NB4 (cell line): ENCODE data around the gene SLC16A8.

ENCODE experiments used
- DNase-seq: peaks from one replicate; pipeline ENCODE4 v3.0.0; 2010; ENCODE audit warnings: low read depth
- H3K4me3 ChIP-seq: one replicate; pipeline ENCODE4 v1.5.1; 2011; ENCODE audit warnings: mild to moderate bottlenecking, low read depth, low read length, moderate library complexity
- CTCF ChIP-seq: IDR thresholded peaks from one replicate; pipeline ENCODE4 v1.5.1; 2012; ENCODE audit warnings: low read depth, low read length
- MAX ChIP-seq: IDR thresholded peaks from 2 replicates; pipeline ENCODE4 v1.6.1; 2011; ENCODE audit warnings: low read depth, low read length
- MYC ChIP-seq: IDR thresholded peaks from 2 replicates; pipeline ENCODE4 v1.6.1; 2011; ENCODE audit warnings: low read depth, low read length
- POLR2A ChIP-seq: IDR thresholded peaks from 2 replicates; pipeline ENCODE4 v1.6.1; 2011; ENCODE audit warnings: mild to moderate bottlenecking; ENCODE audit not compliant: insufficient read length; ENCODE audit errors: extremely low read depth

SLC16A8 gene

DNA sequence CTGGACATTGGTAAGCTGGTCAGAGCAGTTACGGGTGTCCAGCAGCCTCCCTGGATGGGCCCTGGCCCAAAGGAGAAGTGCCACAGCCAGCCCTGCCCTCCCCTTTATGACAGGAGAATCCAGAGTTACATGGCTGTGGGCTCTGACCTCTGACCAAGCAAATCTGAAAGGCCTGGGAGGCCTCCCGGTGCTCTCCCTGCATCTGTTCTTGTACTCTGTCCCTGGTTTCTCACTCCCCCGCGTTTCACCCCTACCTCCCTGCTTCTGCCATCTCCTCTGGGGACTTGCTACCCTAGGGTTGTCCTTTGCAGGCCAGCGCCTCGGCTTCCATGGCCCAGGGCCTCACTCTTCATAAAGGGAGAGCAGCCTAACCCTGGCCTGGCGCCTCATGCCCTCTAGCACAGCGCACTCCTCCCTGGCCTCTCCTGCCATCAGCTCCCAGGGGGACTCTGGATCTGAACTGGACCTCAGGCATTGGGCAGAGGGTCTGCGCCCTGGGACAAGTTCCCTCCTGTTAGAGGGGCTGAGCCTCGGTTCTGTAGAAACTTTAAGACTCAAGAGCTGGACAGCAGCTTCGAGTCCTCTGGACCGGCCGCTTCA is 16.1 kb downstream of the SLC16A8 start:
- H3K4me3 ChIP-seq: no peak overlapping the region
- TF ChIP-seq MAX (no peak), POLR2A (no peak), MYC (no peak), CTCF (no peak)
- peak; percentile 31 for DNase-seq

- H3K4me3 ChIP-seq: no peak overlapping the region
- no peak for DNase-seq
- TF ChIP-seq MYC (no peak), CTCF (no peak), POLR2A (no peak), MAX (no peak)
Observed at GRCh38 chr22:38067028-38067415, 17.0 kb downstream of the SLC16A8 start.

- no peak for TF ChIP-seq POLR2A
- TF ChIP-seq CTCF: peak; percentile 19
- no peak for DNase-seq
- H3K4me3 ChIP-seq: no peak overlapping the region
Observed at GRCh38 chr22:38066381-38067027, 17.5 kb downstream of the SLC16A8 start.

- no peak overlapping the region for H3K4me3 ChIP-seq
- TF ChIP-seq MAX: no peak
- TF ChIP-seq POLR2A: no peak
- no peak for TF ChIP-seq MYC
- TF ChIP-seq CTCF: no peak
- DNase-seq: no peak
Observed at GRCh38 chr22:38065539-38065938, 18.4 kb downstream of the SLC16A8 start.

DNA sequence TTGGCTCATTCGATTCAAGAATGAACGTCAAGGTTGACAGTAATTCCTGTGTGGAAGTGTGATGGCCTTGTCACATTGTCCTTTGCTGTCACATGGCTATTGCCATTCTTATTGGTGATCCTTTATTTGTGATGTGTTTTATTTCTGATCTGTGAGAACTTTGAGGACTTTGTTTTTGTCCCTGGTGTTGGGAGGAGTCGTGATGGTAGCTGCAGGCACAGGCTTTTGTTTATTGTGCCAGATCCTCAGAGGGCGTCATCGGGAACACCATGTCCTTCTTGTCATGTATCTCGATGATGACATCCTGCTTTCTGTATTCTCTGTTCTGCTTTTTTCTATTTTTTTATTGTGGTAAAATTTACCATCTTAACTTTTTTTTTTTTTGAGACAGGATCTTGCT is 21.2 kb downstream of the SLC16A8 start:
- no peak for TF ChIP-seq POLR2A
- no peak for TF ChIP-seq CTCF
- no peak for TF ChIP-seq MYC
- TF ChIP-seq MAX: no peak
- no peak for DNase-seq
- no peak overlapping the region for H3K4me3 ChIP-seq
